ENCODE results near the gene SENP1. TPM values are rescaled to one million over a fixed set of nuclear protein-coding genes. Genes with fewer than 3 reads are reported as not detected.

Gene SENP1
- polyA plus RNA-seq, 2 of the 4 experiments (the other 2 are of a cell fraction), result 13.9 to 49.3 TPM

- Histone ChIP-seq H3K9me3 (no peaks in the 10 kb centered on the region), H3K4me2 (no peak overlapping the region), H3K4me3 (no peak overlapping the region), H3K4me1 (no peaks in the 10 kb centered on the region), H3K27ac (no peak overlapping the region)
- FAIRE-seq (no peak), DNase-seq (ENCODE audit: low read depth in 1 of 2, low spot score in 1 of 2) (no peak), ATAC-seq (no peak)
- 94% methylated on average over 1 of the region's 1 CpG for WGBS (ENCODE audit: missing lambda C conversion rate)
- no peak for TF ChIP-seq MAX (IDR thresholded peaks at IDR 0.05)
- no peak for TF ChIP-seq SMC3 (IDR thresholded peaks at IDR 0.05)
- TF ChIP-seq MYC (IDR thresholded peaks at IDR 0.05; ENCODE audit: borderline replicate concordance, low read length), result no peak
- TF ChIP-seq ELK1 (IDR thresholded peaks at IDR 0.05; ENCODE audit: low read depth, low read length), result no peak
- no peak for TF ChIP-seq MAZ (IDR thresholded peaks at IDR 0.05; ENCODE audit: borderline replicate concordance, low read depth, low read length)
- no peak for TF ChIP-seq USF2 (IDR thresholded peaks at IDR 0.05)
- no peak for TF ChIP-seq HEYL (CRISPR knock-in tag; IDR thresholded peaks at IDR 0.05)
- TF ChIP-seq RARB (CRISPR knock-in tag; IDR thresholded peaks at IDR 0.05), result no peak
- no peak for TF ChIP-seq RCOR1 (IDR thresholded peaks at IDR 0.05; ENCODE audit: low read depth, low read length)
- TF ChIP-seq RFX5 (IDR thresholded peaks at IDR 0.05), result no peak
- no peak for TF ChIP-seq HES2 (IDR thresholded peaks at IDR 0.05)
- no peak for TF ChIP-seq POLR2A (IDR thresholded peaks at IDR 0.05; ENCODE audit: low read length)
- TF ChIP-seq FOSL2 (IDR thresholded peaks at IDR 0.05), result no peak
- no peak for TF ChIP-seq FOSL2 (CRISPR knock-in tag; IDR thresholded peaks at IDR 0.05)
- no peak for TF ChIP-seq FOXS1 (CRISPR knock-in tag; IDR thresholded peaks at IDR 0.05)
- no peak for TF ChIP-seq EP300 (IDR thresholded peaks at IDR 0.05)
- no peak for TF ChIP-seq TFCP2L1 (CRISPR knock-in tag; IDR thresholded peaks at IDR 0.05)
- ChIA-PET POLR2A (no interaction called here), CTCF (no interaction called here)
Observed at GRCh38 chr12:48128800-48129199, 22.9 kb upstream of the SENP1 start.

- ChIA-PET POLR2A (no interaction called here), CTCF (interaction anchor here (0.7 to 1.7 kb wide), 3 partner anchors 9 to 63 kb away, joined by 3 to 5 read pairs (median 3); no protein-coding TSS in a partner anchor)
- no peak for TF ChIP-seq CHD2 (IDR thresholded peaks at IDR 0.05; ENCODE audit: low read length, partially characterized antibody)
- TF ChIP-seq EP300 (IDR thresholded peaks at IDR 0.05), result no peak
- no peak for TF ChIP-seq SREBF2 (IDR thresholded peaks at IDR 0.05)
- TF ChIP-seq SMC3 (IDR thresholded peaks at IDR 0.05), result no peak
- no peak for TF ChIP-seq HES2 (IDR thresholded peaks at IDR 0.05)
- no peak for TF ChIP-seq ATOH8 (CRISPR knock-in tag; IDR thresholded peaks at IDR 0.05; ENCODE audit: low read depth)
- TF ChIP-seq RARB (CRISPR knock-in tag; IDR thresholded peaks at IDR 0.05), result no peak
- no peak for TF ChIP-seq NR3C1 (IDR thresholded peaks at IDR 0.05)
- no peak for TF ChIP-seq JUN (IDR thresholded peaks at IDR 0.05)
- DNase-seq (ENCODE audit: low read depth in 1 of 2, low spot score in 1 of 2), result no peak
- H3K27ac ChIP-seq, result no peak overlapping the region
- ATAC-seq, result no peak
- H3K4me3 ChIP-seq, result no peak overlapping the region
- no peak for FAIRE-seq
- 94% methylated on average over 2 of the region's 2 CpGs for WGBS (ENCODE audit: missing lambda C conversion rate)
- no peak overlapping the region for H3K4me2 ChIP-seq
- no peaks in the 10 kb centered on the region for H3K4me1 ChIP-seq
- no peaks in the 10 kb centered on the region for H3K9me3 ChIP-seq
Observed at GRCh38 chr12:48126953-48127630, 21.2 kb upstream of the SENP1 start.

Data from A549 (cell line).